Small intestine (tissue), 16 donors: ENCODE measurements around the gene PIGP. TPM values are rescaled to one million over a fixed set of nuclear protein-coding genes. Genes with fewer than 3 reads are reported as not detected.
A peak's percentile ranks its signal among the peaks of the same experiment; 100 is the strongest.
"Not testable (repeated sequence)": the region's sequence is repeated elsewhere in the genome, so short reads cannot be mapped to it uniquely, and the experiment has no call there.

Experiments used
- DNase-seq, 2 donors: peaks; one replicate each; pipeline versions ENCODE4 v3.0.0 to v3.0.0-alpha.2; 2013
- FAIRE-seq: peaks from 2 replicates; lab custom pipeline; 2012; peaks lifted over from hg19 to GRCh38; lab: Jason Lieb, UNC
- H3K27ac ChIP-seq, 3 donors: one replicate each; pipeline ENCODE4 v1.5.1; 2013; ENCODE audit warnings: low read length in 2 of 3, mild to moderate bottlenecking in 2 of 3, control low read depth in 1 of 3, inconsistent platforms in 1 of 3, low read depth in 1 of 3, moderate library complexity in 1 of 3
- H3K27me3 ChIP-seq, 3 donors: one replicate each; pipeline ENCODE4 v1.6.1; 2013; ENCODE audit warnings: low read length in 3 of 3, inconsistent platforms in 1 of 3; ENCODE audit not compliant: control insufficient read depth in 3 of 3, insufficient read depth in 3 of 3
- H3K36me3 ChIP-seq, 3 donors: one replicate each; pipeline ENCODE4 v1.6.1; 2013; ENCODE audit warnings: low read length in 3 of 3, inconsistent platforms in 1 of 3, low read depth in 1 of 3, mild to moderate bottlenecking in 1 of 3, moderate library complexity in 1 of 3; ENCODE audit not compliant: control insufficient read depth in 3 of 3, insufficient read depth in 2 of 3
- H3K4me1 ChIP-seq, 3 donors: one replicate each; pipeline ENCODE4 v1.6.1; 2013; ENCODE audit warnings: low read length in 2 of 3, inconsistent platforms in 1 of 3, low read depth in 1 of 3, mild to moderate bottlenecking in 1 of 3, moderate library complexity in 1 of 3; ENCODE audit not compliant: control insufficient read depth in 3 of 3, insufficient read depth in 2 of 3
- H3K4me3 ChIP-seq, 3 donors: one replicate each; pipeline ENCODE4 v1.5.1; 2013; ENCODE audit warnings: low read length in 3 of 3, control low read depth in 1 of 3, inconsistent platforms in 1 of 3, low read depth in 1 of 3, mild to moderate bottlenecking in 1 of 3, moderate library complexity in 1 of 3
- H3K9me3 ChIP-seq, 2 donors: one replicate each; pipeline ENCODE4 v1.6.1; 2013; ENCODE audit warnings: low read depth in 1 of 2, low read length in 1 of 2; ENCODE audit not compliant: control insufficient read depth in 2 of 2, insufficient read depth in 1 of 2
- WGBS, 3 donors: extraction: QIAGEN DNeasy Blood & Tissue Kit; methylation state at CpG; one replicate each; pipeline ENCODE4 v1.1.7; 2013; 5-methylcytosine and 5-hydroxymethylcytosine counted together
- long read RNA-seq, 10 donors: transcript quantifications; one replicate each; lab custom pipeline, GENCODE V29; 2026
- polyA plus RNA-seq, 4 donors: library from polyadenylated mRNA; stranded (reverse) in 3 of 4; unstranded in 1 of 4; fragments of 200-250 nt in 3 of 4; fragments of 120-200 nt in 1 of 4; gene quantifications; one replicate each; pipeline versions ENCODE4 v1.2.1 to v1.2.3, GENCODE V29; 2013
- donor health status: healthy with polysubstance abuse.
- donor health status: control.
- donor health status: control.
- donor health status: Bipolar disorder and iron deficiency.
- donor health status: healthy.

PIGP gene
- 10 to 100 TPM; 10.5 to 43.3 (median 24.4) TPM for polyA plus RNA-seq
- long read RNA-seq, donor 1, full-length matches to known transcripts, result 50 of 525 reads
- long read RNA-seq, donor 1, partial matches to known transcripts, result 466 of 525 reads
- long read RNA-seq, donor 1, other reads (novel, unspliced or antisense), result 9 of 525 reads
- long read RNA-seq, donor 2, full-length matches to known transcripts, result 4 of 27 reads
- long read RNA-seq, donor 2, partial matches to known transcripts, result 23 of 27 reads
- long read RNA-seq, donor 2, other reads (novel, unspliced or antisense), result 0 of 27 reads
- long read RNA-seq, donor 3, full-length matches to known transcripts, result 6 of 473 reads
- long read RNA-seq, donor 3, partial matches to known transcripts, result 467 of 473 reads
- long read RNA-seq, donor 3, other reads (novel, unspliced or antisense), result 0 of 473 reads
- long read RNA-seq, donor 4, result 0 reads
- long read RNA-seq, donor 5, full-length matches to known transcripts, result 4 of 4 reads
- long read RNA-seq, donor 5, partial matches to known transcripts, result 0 of 4 reads
- long read RNA-seq, donor 5, other reads (novel, unspliced or antisense), result 0 of 4 reads
- long read RNA-seq, donor 6, full-length matches to known transcripts, result 14 of 120 reads
- long read RNA-seq, donor 6, partial matches to known transcripts, result 106 of 120 reads
- long read RNA-seq, donor 6, other reads (novel, unspliced or antisense), result 0 of 120 reads
- long read RNA-seq, donor 7, full-length matches to known transcripts, result 24 of 409 reads
- long read RNA-seq, donor 7, partial matches to known transcripts, result 385 of 409 reads
- long read RNA-seq, donor 7, other reads (novel, unspliced or antisense), result 0 of 409 reads
- long read RNA-seq, donor 8, full-length matches to known transcripts, result 2 of 2 reads
- long read RNA-seq, donor 8, partial matches to known transcripts, result 0 of 2 reads
- long read RNA-seq, donor 8, other reads (novel, unspliced or antisense), result 0 of 2 reads
- long read RNA-seq, donor 9, full-length matches to known transcripts, result 1 of 1 reads
- long read RNA-seq, donor 9, partial matches to known transcripts, result 0 of 1 reads
- long read RNA-seq, donor 9, other reads (novel, unspliced or antisense), result 0 of 1 reads
- long read RNA-seq, donor 10, full-length matches to known transcripts, result 11 of 361 reads
- long read RNA-seq, donor 10, partial matches to known transcripts, result 350 of 361 reads
- long read RNA-seq, donor 10, other reads (novel, unspliced or antisense), result 0 of 361 reads

- peaks cover 4 to 8% (median 5%) of the 10 kb centered on the region in 3 donors for H3K4me1 ChIP-seq
- peaks cover 0 to 6% (median 2%) of the 10 kb centered on the region in 3 donors for H3K36me3 ChIP-seq
- H3K4me3 ChIP-seq, result peak within 1 kb of the TSS; percentile 77 to 87 (median 85)
- DNase-seq, result peak; percentile 90 to 98
- no peaks in the 10 kb centered on the region for H3K27me3 ChIP-seq
- FAIRE-seq, result no peak
- 0 to 1% (median 0%) methylated on average over 18 to 61 of the region's 61 CpGs for WGBS, 3 donors
- H3K27ac ChIP-seq, result peak within 1 kb of the TSS; percentile 94 to 99 (median 97)
- peaks cover 0 to 5% of the 10 kb centered on the region in 2 donors for H3K9me3 ChIP-seq
Measured at GRCh38 chr21:37072988-37073416, at the start of gene PIGP, which contains the start of gene TTC3. Gene PIGP (minus strand): TSS chr21:37073071. CDS start chr21:37072515, 556 bp downstream. Gene TTC3 (plus strand): TSS chr21:37073254. CDS start chr21:37087258, 14,004 bp downstream.

GRCh38 chr21:37119421-37120218 lies 46.7 kb upstream of the PIGP start:
- Histone ChIP-seq H3K36me3 (peaks cover 5 to 6% (median 5%) of the 10 kb centered on the region in 3 donors), H3K27ac (no peak overlapping the region), H3K4me1 (no peaks in the 10 kb centered on the region), H3K27me3 (no peaks in the 10 kb centered on the region), H3K9me3 (no peaks in the 10 kb centered on the region), H3K4me3 (no peak overlapping the region)
- DNase-seq, result no peak
- FAIRE-seq, result no peak
- WGBS, 3 donors, result 83 to 90% (median 88%) methylated on average over 6 of the region's 6 CpGs

- no peak overlapping the region for H3K27ac ChIP-seq
- no peaks in the 10 kb centered on the region for H3K4me1 ChIP-seq
- 0 to 58% (median 0%) methylated on average over 1 of the region's 1 CpG for WGBS, 3 donors
- no peaks in the 10 kb centered on the region for H3K27me3 ChIP-seq
- no peak overlapping the region for H3K4me3 ChIP-seq
- no peaks in the 10 kb centered on the region for H3K9me3 ChIP-seq
- FAIRE-seq (no peak), DNase-seq (no peak)
- H3K36me3 ChIP-seq, result peaks cover 2 to 6% (median 5%) of the 10 kb centered on the region in 3 donors
Measured at GRCh38 chr21:37118187-37118826, 45.4 kb upstream of the PIGP start.

- DNase-seq, result no peak
- no peaks in the 10 kb centered on the region for H3K4me1 ChIP-seq
- peaks cover 2 to 6% (median 5%) of the 10 kb centered on the region in 3 donors for H3K36me3 ChIP-seq
- no peaks in the 10 kb centered on the region for H3K27me3 ChIP-seq
- no peaks in the 10 kb centered on the region for H3K9me3 ChIP-seq
- H3K27ac ChIP-seq, result no peak overlapping the region
- no peak overlapping the region for H3K4me3 ChIP-seq
- no peak for FAIRE-seq
Measured at GRCh38 chr21:37117204-37117603, 44.3 kb upstream of the PIGP start.

- FAIRE-seq, H3K4me1 ChIP-seq, H3K36me3 ChIP-seq, H3K27me3 ChIP-seq, H3K9me3 ChIP-seq, DNase-seq, H3K27ac ChIP-seq, H3K4me3 ChIP-seq: not testable (repeated sequence)
- 94 to 98% (median 96%) methylated on average over 2 of the region's 2 CpGs for WGBS, 3 donors
Measured at GRCh38 chr21:37116459-37116858, 43.6 kb upstream of the PIGP start.

GRCh38 chr21:37114301-37114700 lies 41.4 kb upstream of the PIGP start:
- 90 to 95% (median 91%) methylated on average over 1 of the region's 3 CpGs for WGBS, 3 donors
- not testable (repeated sequence) for FAIRE-seq, H3K4me1 ChIP-seq, H3K9me3 ChIP-seq, H3K36me3 ChIP-seq, DNase-seq, H3K4me3 ChIP-seq, H3K27ac ChIP-seq, H3K27me3 ChIP-seq

GRCh38 chr21:37111029-37111428 lies 38.2 kb upstream of the PIGP start:
- WGBS, 3 donors, result 84 to 92% (median 87%) methylated on average over 5 to 6 of the region's 6 CpGs
- not testable (repeated sequence) for FAIRE-seq

More at GRCh38 chr21:37111029-37111428, 38.2 kb upstream of the PIGP start:
- not testable (repeated sequence) for DNase-seq, H3K4me3 ChIP-seq, H3K27me3 ChIP-seq, H3K4me1 ChIP-seq, H3K27ac ChIP-seq
- Histone ChIP-seq H3K36me3 (peaks cover 0 to 11% (median 6%) of the 10 kb centered on the region in 3 donors), H3K9me3 (peaks cover 0 to 13% of the 10 kb centered on the region in 2 donors)
